Heart right ventricle (tissue), 16 donors: ENCODE measurements around the gene CBFA2T3. TPM values are rescaled to one million over a fixed set of nuclear protein-coding genes. Genes with fewer than 3 reads are reported as not detected.

ENCODE experiments used
- ATAC-seq, 8 donors: fragments of 200-7000 bp; cut with Tn5 transposase; one replicate each; pipeline ENCODE4 v1.9.1; 2020; ENCODE audit warnings: mild to moderate bottlenecking in 8 of 8, moderate library complexity in 8 of 8, moderate number of reproducible peaks in 1 of 8
- DNase-seq, 2 donors: peaks; one replicate each; pipeline ENCODE4 v3.0.0-alpha.2; 2020
- H3K27ac ChIP-seq, 10 donors: fragments of 200-600 bp; sonication (generic) in 2 of 10; one replicate each; pipeline versions ENCODE4 v1.5.0 to v1.8.0; 2020 to 2022; ENCODE audit warnings: mild to moderate bottlenecking in 3 of 10
- H3K27me3 ChIP-seq, 7 donors: fragments of 200-600 bp; one replicate each; pipeline ENCODE4 v1.8.0; 2021 to 2022; ENCODE audit warnings: mild to moderate bottlenecking in 2 of 7
- H3K36me3 ChIP-seq, 9 donors: fragments of 200-600 bp; sonication (generic) in 1 of 9; one replicate each; pipeline versions ENCODE4 v1.5.0 to v1.8.0; 2020 to 2022; ENCODE audit warnings: mild to moderate bottlenecking in 2 of 9
- H3K4me1 ChIP-seq, 9 donors: fragments of 200-600 bp; sonication (generic) in 1 of 9; one replicate each; pipeline versions ENCODE4 v1.5.0 to v1.8.0; 2020 to 2022; ENCODE audit warnings: mild to moderate bottlenecking in 4 of 9
- H3K4me3 ChIP-seq, 10 donors: fragments of 200-600 bp; sonication (generic) in 2 of 10; one replicate each; pipeline versions ENCODE4 v1.5.0 to v1.8.0; 2020 to 2022; ENCODE audit warnings: mild to moderate bottlenecking in 7 of 10, moderate library complexity in 2 of 10
- H3K9me3 ChIP-seq, 11 donors: fragments of 200-600 bp in 10 of 11; sonication (generic) in 2 of 11; one replicate each; pipeline versions ENCODE4 v1.5.0 to v1.8.0; 2013 to 2022; ENCODE audit warnings: mild to moderate bottlenecking in 2 of 11, control low read depth in 1 of 11, moderate library complexity in 1 of 11
- WGBS, 2 donors: extraction: QIAGEN DNeasy Blood & Tissue Kit; methylation state at CpG; one replicate each; pipeline ENCODE4 v1.1.7; 2013; ENCODE audit warnings: inconsistent platforms in 1 of 2; 5-methylcytosine and 5-hydroxymethylcytosine counted together
- intact Hi-C, 10 donors: fragments of 100-400 bp; cut with DNase I; formaldehyde crosslinking; loops; one replicate each; pipeline versions ENCODE4 v1.11.1 to v1.14.2; 2022
- polyA plus RNA-seq, 2 donors: library from polyadenylated mRNA; stranded (reverse); fragments of 200-250 nt; gene quantifications; one replicate each; pipeline ENCODE4 v1.2.3, GENCODE V29; 2013
- total RNA-seq, 10 donors: library from RNA; stranded (reverse); fragmentation: NEBNext Ultra II Directional in 3 of 10; extraction: Animal tissue kit (Norgen Biotek cat#: 25700) in 3 of 10; gene quantifications; one replicate each; pipeline versions ENCODE4 v1.2.1 to v1.2.4, GENCODE V29; 2021 to 2023
- TF ChIP-seq, protein P1 (sequence below), 9 donors: fragments of 200-600 bp; sonication (generic) in 2 of 9; IDR thresholded peaks; one replicate each; pipeline versions ENCODE4 v1.5.0 to v1.8.0; 2021 to 2022; ENCODE audit warnings: antibody characterized with exemption in 9 of 9, mild to moderate bottlenecking in 5 of 9, moderate library complexity in 1 of 9
- donor health status: Arrhythmogenic right ventricular cardiomyopathy.
- donor health status: ischemic (EF 13 %, LVEDD 7.1; RV severe dilation, severe dysfunction).
- donor health status: healthy with polysubstance abuse.
- donor health status: DM: no; HTN: yes; CAD: no.
- donor health status: DM: no; HTN: no; CAD: no.
- donor health status: ischemic (EF 25% LVEDD 6.9; RV normal size, moderate dysfunction).
- donor health status: ischemic (EF 25% LVEDD 5.7; RV mildly dilated, moderate dysfunction).
- donor health status: healthy.
- donor health status: DM: yes; HTN: yes; CAD: no.
- donor health status: Ischemic cardiomyopathy.
- donor health status: ischemic (EF 35%, LVEDD 5.7; RV mildly dilated, moderate dysfunction).
- donor health status: nonischemic (EF 11% LVEDD 7.7; RV severe dilation, severe dysfunction).
- donor health status: DM: yes; HTN: yes; CAD: no.
- donor health status: PGD.
- donor health status: ischemic (EF 29% LVEDD 5.4; RV normal size, mild dysfunction).
- donor health status: nonischemic (EF 23%, LVEDD 6.1; RV moderate dilation, normal function).

The CBFA2T3 gene
- total and polyA plus RNA-seq, 12 donors, result 3.1 to 17.6 (median 6.1) TPM

GRCh38 chr16:88838566-88838965 is 138.4 kb downstream of the CBFA2T3 start:
- Histone ChIP-seq H3K27me3 (no peaks in the 10 kb centered on the region), H3K27ac (no peak overlapping the region), H3K4me3 (no peak overlapping the region), H3K36me3 (peaks cover 0 to 69% (median 9%) of the 10 kb centered on the region in 9 donors), H3K9me3 (no peaks in the 10 kb centered on the region), H3K4me1 (peaks cover 0 to 4% (median 0%) of the 10 kb centered on the region in 9 donors)
- TF ChIP-seq, protein P1, sequence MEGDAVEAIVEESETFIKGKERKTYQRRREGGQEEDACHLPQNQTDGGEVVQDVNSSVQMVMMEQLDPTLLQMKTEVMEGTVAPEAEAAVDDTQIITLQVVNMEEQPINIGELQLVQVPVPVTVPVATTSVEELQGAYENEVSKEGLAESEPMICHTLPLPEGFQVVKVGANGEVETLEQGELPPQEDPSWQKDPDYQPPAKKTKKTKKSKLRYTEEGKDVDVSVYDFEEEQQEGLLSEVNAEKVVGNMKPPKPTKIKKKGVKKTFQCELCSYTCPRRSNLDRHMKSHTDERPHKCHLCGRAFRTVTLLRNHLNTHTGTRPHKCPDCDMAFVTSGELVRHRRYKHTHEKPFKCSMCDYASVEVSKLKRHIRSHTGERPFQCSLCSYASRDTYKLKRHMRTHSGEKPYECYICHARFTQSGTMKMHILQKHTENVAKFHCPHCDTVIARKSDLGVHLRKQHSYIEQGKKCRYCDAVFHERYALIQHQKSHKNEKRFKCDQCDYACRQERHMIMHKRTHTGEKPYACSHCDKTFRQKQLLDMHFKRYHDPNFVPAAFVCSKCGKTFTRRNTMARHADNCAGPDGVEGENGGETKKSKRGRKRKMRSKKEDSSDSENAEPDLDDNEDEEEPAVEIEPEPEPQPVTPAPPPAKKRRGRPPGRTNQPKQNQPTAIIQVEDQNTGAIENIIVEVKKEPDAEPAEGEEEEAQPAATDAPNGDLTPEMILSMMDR (IDR thresholded peaks at IDR 0.05), result no peak
- 91 to 92% methylated on average over 19 of the region's 19 CpGs for WGBS, 2 donors
- intact Hi-C loops, result no loop called here
- DNase-seq (peak in 1 of 2 donors; percentile 9), ATAC-seq (no peak)

DNA sequence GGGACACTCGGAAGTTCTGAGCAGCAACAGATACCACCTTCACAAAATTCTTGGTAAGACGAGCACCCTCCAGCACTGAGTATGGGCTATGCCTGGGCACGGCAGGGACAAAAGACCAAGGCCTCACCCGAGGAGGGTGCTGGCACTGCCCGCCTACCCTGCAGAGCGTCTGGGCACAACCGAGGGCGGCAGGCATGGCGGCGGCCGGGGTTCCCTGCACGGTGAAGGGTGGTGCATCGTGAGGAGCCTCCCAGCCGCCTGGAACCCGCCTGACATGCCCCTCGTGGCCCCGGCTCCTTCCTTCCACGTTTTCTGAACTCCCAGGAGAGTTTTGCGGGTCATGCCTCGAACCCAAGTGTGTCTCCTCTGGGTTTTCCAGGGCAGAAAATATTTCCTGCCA is 139.2 kb downstream of the CBFA2T3 start:
- intact Hi-C loops, result loop anchor here in 1 of 10 donors (1.0 kb wide), 1 partner anchor 18 kb away; no protein-coding TSS in a partner anchor
- 89 to 94% methylated on average over 20 of the region's 20 CpGs for WGBS, 2 donors

GRCh38 chr16:88836791-88837190 is 140.2 kb downstream of the CBFA2T3 start:
- TF ChIP-seq, protein P1 (IDR thresholded peaks at IDR 0.05), result no peak
- 92 to 93% methylated on average over 17 of the region's 17 CpGs for WGBS, 2 donors
- intact Hi-C loops, result loop anchor here in 1 of 10 donors (1.0 kb wide), 1 partner anchor 16 kb away; no protein-coding TSS in a partner anchor
- Histone ChIP-seq H3K27me3 (no peaks in the 10 kb centered on the region), H3K27ac (no peak overlapping the region), H3K9me3 (no peaks in the 10 kb centered on the region), H3K4me1 (peaks cover 0 to 4% (median 0%) of the 10 kb centered on the region in 9 donors), H3K4me3 (no peak overlapping the region), H3K36me3 (peaks cover 0 to 54% (median 9%) of the 10 kb centered on the region in 9 donors)
- DNase-seq (no peak), ATAC-seq (no peak)

More for the DNA sequence above, 139.2 kb downstream of the CBFA2T3 start:
- Histone ChIP-seq H3K4me1 (peaks cover 0 to 4% (median 0%) of the 10 kb centered on the region in 9 donors), H3K9me3 (no peaks in the 10 kb centered on the region), H3K27ac (no peak overlapping the region), H3K27me3 (no peaks in the 10 kb centered on the region), H3K4me3 (no peak overlapping the region), H3K36me3 (peaks cover 0 to 62% (median 9%) of the 10 kb centered on the region in 9 donors)
- TF ChIP-seq, protein P1 (IDR thresholded peaks at IDR 0.05), result no peak
- DNase-seq, result peak in 1 of 2 donors; percentile 7
- no peak for ATAC-seq

GRCh38 chr16:88835818-88836217 is 141.2 kb downstream of the CBFA2T3 start:
- intact Hi-C loops, result no loop called here
- H3K27me3 ChIP-seq, result no peaks in the 10 kb centered on the region
- ATAC-seq (peak in 1 of 8 donors; percentile 5), DNase-seq (no peak)
- WGBS, 2 donors, result 93 to 96% methylated on average over 33 of the region's 33 CpGs
- no peak overlapping the region for H3K27ac ChIP-seq
- peaks cover 0 to 50% (median 9%) of the 10 kb centered on the region in 9 donors for H3K36me3 ChIP-seq
- H3K9me3 ChIP-seq, result no peaks in the 10 kb centered on the region
- H3K4me3 ChIP-seq, result no peak overlapping the region
- TF ChIP-seq, protein P1 (IDR thresholded peaks at IDR 0.05), result no peak
- peaks cover 0 to 4% (median 0%) of the 10 kb centered on the region in 9 donors for H3K4me1 ChIP-seq
